Suprapubic skin (tissue), 3 donors: Measurements from ENCODE around the gene CD300LF.

Experiments
- CTCF ChIP-seq, 2 donors: fragments of 200-600 bp in 1 of 2; fragments of 450-650 bp in 1 of 2; sonication (generic) in 1 of 2; IDR thresholded peaks; one replicate each; pipeline ENCODE4 v1.5.1; 2016 to 2019; ENCODE audit warnings: antibody characterized with exemption in 2 of 2, mild to moderate bottlenecking in 1 of 2, moderate library complexity in 1 of 2
- EP300 ChIP-seq: sonication (generic); formaldehyde crosslinking; IDR thresholded peaks from one replicate; pipeline ENCODE4 v1.6.1; 2017; ENCODE audit warnings: antibody characterized with exemption
- POLR2A ChIP-seq, 2 donors: fragments of 450-650 bp; IDR thresholded peaks; one replicate each; pipeline ENCODE4 v1.6.1; 2017; ENCODE audit warnings: antibody characterized with exemption in 2 of 2, mild to moderate bottlenecking in 2 of 2, moderate library complexity in 2 of 2

GRCh38 chr17:74728033-74728701 lies 15.4 kb upstream of the CD300LF start:
- no peak for TF ChIP-seq CTCF (IDR thresholded peaks at IDR 0.05)
- TF ChIP-seq POLR2A (IDR thresholded peaks at IDR 0.05), result no peak
- no peak for TF ChIP-seq EP300
